NCI-H526 treated with DMSO at 0.1 percent for 48 hours (cell line): ENCODE data around the gene ANKRD13D.

ENCODE experiments used
- DNase-seq: peaks from one replicate; lab custom pipeline; 2025; lab: John Stamatoyannopoulos, UW

The ANKRD13D gene

DNA sequence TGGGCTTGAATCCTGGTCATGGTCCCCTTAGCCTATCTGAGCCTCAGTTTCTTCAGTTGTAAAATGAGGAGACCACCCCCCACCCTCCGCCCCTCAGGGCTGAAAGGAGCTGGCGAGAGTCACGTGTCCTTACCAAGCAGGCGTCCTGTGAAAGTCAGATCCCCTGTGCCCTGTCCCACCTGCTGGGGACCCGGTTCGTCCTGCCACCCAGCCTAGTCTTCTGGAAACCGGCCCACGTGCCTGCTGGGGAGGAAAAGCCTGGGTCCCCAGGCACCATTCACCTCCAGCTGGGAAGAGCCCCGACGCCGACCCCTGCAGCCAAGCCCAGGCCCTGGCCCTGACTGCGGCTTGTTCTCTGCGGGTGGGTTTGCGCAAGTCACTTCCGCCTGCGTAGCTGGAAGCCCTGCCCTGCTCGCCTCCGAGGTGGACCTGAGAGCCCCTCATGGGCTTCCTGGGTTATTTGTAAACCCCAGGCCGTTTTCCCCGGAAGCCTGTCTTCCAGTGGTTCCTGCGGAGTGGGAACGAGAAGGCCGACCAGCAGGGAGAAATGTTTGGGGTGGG lies 13.5 kb downstream of the ANKRD13D start:
- DNase-seq, result peak; percentile 37

GRCh38 chr11:67303132-67303834 lies 14.2 kb downstream of the ANKRD13D start, which contains the start of gene SSH3:
Gene SSH3 (plus strand): TSS chr11:67303530. CDS start chr11:67303626, 96 bp downstream.
- DNase-seq, result peak; percentile 60

DNA sequence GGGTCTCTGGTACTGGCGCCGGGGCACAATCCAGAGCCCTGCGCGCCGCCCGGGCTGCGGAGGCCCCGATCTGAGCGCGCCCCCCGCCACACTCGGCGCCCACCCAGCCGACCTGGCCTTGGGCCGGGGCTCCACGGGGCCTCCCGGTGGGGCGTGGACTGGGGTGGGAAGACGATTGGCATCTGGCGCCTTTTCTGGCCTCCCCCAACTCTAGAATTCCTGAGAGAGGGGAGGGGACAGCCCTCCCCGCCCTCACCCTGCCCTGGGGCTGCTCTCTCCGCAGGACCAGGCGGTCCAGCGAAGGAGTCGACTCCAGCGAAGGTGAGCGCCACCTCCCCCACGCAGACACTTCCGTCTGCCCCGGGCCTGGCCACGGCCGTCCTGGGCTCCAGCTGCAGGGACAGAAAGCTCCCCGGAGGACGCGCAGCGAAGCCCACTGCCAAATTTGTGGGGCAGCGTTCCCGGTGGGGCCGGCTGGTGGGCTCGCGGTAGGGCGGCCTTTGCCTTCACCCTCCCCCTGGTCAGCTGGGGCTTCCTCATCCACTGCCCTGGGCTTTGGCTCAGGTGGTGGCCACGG lies 14.8 kb downstream of the ANKRD13D start:
- no peak for DNase-seq

- DNase-seq, result no peak
These were observed 15.5 kb downstream of the ANKRD13D start for GRCh38 chr11:67304511-67305113.

GRCh38 chr11:67306769-67307544 lies 17.9 kb downstream of the ANKRD13D start:
- DNase-seq, result no peak

- DNase-seq, result no peak
These were observed 18.5 kb downstream of the ANKRD13D start for GRCh38 chr11:67307545-67308001.

DNA sequence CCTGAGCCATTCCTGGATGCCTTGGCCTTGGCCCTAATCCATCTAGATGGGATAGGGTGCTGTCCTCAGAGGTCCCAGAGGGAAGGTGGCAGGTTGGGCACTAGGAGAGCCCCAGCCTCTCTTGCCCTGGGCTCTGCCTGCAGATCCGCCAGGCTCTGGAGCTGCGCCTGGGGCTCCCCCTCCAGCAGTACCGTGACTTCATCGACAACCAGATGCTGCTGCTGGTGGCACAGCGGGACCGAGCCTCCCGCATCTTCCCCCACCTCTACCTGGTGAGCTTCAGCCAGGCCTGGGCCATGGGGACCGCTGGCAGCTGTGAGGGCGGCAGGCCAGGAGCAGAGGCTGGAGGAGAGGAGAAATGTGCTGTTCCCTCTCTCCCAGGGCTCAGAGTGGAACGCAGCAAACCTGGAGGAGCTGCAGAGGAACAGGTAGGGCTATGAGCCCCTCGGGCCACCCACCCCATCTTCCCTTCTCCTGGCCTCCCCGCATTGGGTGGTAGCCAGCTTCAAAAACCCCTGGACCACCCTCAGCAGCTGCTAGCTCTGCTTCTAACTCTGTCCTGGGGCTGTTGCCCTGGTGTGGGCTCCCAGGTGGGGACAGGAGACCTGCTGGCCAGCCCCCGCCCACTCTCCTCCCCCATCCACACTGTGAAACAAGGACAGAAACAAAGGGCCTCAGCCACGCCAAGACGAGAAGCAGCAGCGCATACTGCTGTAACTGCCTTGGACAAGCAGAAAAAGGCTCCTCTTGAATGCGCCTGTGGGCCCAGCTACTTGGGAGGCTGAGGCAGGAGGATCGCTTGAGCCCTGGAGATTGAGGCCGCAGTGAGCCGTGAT lies 19.1 kb downstream of the ANKRD13D start:
- DNase-seq, result no peak

GRCh38 chr11:67309166-67309565 lies 20.1 kb downstream of the ANKRD13D start:
- no peak for DNase-seq

GRCh38 chr11:67309661-67310061 lies 20.6 kb downstream of the ANKRD13D start:
- no peak for DNase-seq

GRCh38 chr11:67310246-67311050 lies 21.3 kb downstream of the ANKRD13D start:
- no peak for DNase-seq

GRCh38 chr11:67311051-67311555 lies 22.0 kb downstream of the ANKRD13D start:
- DNase-seq, result no peak

- DNase-seq, result no peak
These were observed 22.5 kb downstream of the ANKRD13D start for GRCh38 chr11:67311556-67312082.

- DNase-seq, result no peak
These were observed 23.3 kb downstream of the ANKRD13D start for GRCh38 chr11:67312187-67313021.

DNA sequence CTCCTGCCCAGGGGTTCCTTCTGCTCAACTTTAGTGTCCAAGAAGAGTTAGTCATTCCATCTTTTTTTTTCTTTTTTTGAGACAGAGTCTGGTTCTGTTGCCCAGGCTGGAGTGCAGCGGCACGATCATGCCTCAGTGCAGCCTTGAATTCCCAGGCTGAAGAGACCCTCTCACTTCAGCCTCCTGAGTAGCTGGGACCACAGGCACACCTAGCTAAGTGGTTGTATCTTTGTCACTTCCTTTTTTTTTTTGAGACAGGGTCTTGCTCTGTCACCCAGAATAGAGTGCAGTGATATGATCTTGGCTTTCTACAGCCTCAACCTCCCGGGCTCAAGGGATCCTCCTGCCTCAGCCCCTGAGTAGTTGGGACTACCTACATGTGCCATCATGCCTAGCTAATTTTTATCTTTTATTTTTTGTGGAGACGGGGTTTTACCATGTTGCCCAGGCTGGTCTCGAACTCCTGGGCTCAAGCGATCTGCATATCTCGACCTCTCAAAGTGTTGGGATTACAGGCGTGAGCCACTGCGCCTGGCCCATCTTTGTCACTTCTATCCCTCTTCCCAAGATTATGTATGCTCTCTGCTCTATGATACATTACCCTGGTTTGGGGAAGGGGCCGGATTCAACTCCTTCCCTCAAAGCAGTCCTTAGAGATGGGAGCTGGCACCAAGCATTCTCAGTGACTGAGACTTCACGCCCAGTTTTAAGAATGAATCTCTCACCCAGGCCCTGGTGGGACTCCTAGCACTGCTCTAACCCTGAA lies 24.2 kb downstream of the ANKRD13D start:
- no peak for DNase-seq

- no peak for DNase-seq
These were observed 25.1 kb downstream of the ANKRD13D start for GRCh38 chr11:67314218-67314617.

DNA sequence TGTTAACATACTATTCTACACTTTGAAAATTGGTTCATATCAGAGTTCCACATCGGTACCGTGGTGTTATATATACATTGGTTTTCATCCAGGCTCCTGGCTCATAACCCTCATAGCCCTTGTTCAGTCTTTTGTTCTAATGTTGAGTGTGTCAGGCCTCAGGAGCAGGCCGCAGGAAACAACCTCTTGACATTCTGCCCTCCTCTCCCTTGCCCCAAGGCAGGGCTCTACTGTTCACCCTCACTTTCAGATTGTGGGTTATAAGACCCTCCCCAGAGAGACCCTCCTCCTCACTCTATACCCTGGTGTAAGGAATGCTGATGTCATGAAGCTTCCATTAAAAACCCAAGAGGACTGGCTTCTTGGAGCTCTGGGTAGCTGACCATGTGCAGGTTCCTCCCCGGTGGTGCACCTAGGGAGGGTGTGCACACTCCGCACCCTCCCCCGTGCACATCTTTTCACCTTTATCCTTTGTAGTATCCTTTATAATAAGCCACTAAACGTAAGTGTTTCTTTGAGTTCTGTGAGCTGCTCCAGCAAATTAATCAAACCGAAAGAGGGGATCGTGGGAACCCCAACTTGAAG lies 26.3 kb downstream of the ANKRD13D start:
- DNase-seq, result no peak

DNA sequence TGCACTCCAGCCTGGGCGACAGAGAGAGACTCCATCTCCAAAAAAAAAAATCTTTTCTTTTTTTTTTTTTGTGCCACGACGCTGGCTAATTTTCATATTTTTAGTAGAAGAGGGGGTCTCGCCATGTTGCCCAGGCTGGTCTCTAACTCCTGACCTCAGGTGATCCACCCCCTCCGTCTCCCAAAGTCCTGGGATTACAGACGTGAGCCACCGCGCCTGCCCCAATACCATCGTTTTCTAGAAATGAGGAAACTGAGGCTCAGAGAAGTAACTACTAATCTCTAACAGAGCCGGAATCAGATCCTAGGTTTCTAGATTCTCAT lies 27.7 kb downstream of the ANKRD13D start:
- DNase-seq, result no peak
